ENCODE results near the gene PAFAH1B1. TPM values are rescaled to one million over a fixed set of nuclear protein-coding genes. Genes with fewer than 3 reads are reported as not detected.

Gene PAFAH1B1
- total RNA-seq, 4 donors from 2014 or later, result 24.1 to 145 (median 98.8) TPM

DNA sequence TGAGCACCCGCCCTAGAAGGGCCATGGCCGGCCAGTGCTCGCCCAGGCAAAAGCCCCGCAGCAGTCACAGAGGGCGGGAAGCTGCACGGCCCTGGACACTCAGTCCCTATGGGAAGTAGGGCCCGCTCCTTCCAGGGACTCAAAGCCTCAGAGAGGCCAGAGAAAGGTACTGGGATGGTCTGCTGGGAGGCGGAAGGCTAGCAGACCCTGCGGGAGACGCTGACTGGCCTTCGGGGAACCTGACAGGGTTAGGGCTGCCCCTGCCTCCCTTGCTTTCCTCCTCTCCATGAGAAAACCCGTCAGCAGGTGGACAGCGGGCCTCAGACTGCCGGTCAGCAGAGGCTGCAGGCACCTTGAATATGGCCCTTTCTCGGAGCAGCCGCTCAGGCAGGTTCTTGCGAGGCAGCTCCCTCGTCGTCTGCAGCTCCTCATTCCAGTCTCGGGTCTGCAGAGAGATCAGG, 106.6 kb downstream of the PAFAH1B1 start:
- no peak for DNase-seq
- TF ChIP-seq, protein P1, sequence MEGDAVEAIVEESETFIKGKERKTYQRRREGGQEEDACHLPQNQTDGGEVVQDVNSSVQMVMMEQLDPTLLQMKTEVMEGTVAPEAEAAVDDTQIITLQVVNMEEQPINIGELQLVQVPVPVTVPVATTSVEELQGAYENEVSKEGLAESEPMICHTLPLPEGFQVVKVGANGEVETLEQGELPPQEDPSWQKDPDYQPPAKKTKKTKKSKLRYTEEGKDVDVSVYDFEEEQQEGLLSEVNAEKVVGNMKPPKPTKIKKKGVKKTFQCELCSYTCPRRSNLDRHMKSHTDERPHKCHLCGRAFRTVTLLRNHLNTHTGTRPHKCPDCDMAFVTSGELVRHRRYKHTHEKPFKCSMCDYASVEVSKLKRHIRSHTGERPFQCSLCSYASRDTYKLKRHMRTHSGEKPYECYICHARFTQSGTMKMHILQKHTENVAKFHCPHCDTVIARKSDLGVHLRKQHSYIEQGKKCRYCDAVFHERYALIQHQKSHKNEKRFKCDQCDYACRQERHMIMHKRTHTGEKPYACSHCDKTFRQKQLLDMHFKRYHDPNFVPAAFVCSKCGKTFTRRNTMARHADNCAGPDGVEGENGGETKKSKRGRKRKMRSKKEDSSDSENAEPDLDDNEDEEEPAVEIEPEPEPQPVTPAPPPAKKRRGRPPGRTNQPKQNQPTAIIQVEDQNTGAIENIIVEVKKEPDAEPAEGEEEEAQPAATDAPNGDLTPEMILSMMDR (IDR thresholded peaks at IDR 0.05), result no peak
- no peak for TF ChIP-seq POLR2AphosphoS5 (IDR thresholded peaks at IDR 0.05)
- TF ChIP-seq POLR2A (IDR thresholded peaks at IDR 0.05), result no peak
- no peak for TF ChIP-seq EP300 (IDR thresholded peaks at IDR 0.05; ENCODE audit: low read depth)
- Histone ChIP-seq H3K4me3 (no peak overlapping the region), H3K27me3 (no peaks in the 10 kb centered on the region), H3K36me3 (peaks cover 0 to 71% (median 15%) of the 10 kb centered on the region in 4 donors), H3K4me1 (no peaks in the 10 kb centered on the region), H3K27ac (no peak overlapping the region), H3K9me3 (no peaks in the 10 kb centered on the region)
- 90% methylated on average over 20 of the region's 20 CpGs; no CpG with 5 or more reads in 1 of the 2 donors for WGBS, 2 donors (ENCODE audit: low coverage in 1 of 2)
- in situ Hi-C loops (cut with MboI; ENCODE audit: low pct_ligation_motif_present in 1 of 4, low pct_unique_long_range_greater_than_20kb in 1 of 4, low sequenced_read_pairs in 3 of 4), result no loop called here
- intact Hi-C loops (cut with DNase I; ENCODE audit: low total_unique reads), result no loop called here

DNA sequence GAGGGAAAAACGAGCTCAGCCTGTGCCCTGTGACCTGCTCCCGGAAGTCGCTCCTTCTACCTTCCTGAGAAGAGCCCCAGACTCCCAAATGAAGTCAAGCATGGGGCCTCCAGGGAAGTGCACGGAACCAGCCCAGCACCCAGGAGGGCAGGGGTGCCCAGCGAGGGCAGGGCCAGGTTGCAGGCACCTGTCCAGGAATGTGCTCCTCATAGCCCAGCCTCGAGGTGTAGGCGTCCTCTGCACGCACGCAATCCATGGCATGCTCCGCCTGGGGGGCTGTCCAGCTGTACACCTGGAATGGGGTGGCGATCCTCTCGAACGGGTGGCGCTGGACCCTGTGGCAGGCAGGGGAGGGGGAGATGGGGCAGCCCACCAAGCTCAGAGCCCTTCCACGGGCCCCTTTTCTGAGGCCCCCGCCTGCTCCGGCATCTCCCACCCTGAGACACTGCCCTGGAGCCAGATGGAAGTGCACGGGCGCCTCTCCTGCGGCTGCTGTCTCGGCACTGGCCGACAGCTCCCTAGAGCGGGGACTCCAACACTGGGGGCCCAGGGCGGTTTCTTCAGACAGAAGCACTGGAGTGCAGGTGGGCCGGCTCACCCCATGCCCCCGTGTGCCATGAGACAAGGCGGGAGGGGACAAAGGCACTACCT, 107.2 kb downstream of the PAFAH1B1 start:
- no peak overlapping the region for H3K4me3 ChIP-seq
- intact Hi-C loops (cut with DNase I; ENCODE audit: low total_unique reads) (no loop called here), in situ Hi-C loops (cut with MboI; ENCODE audit: low pct_ligation_motif_present in 1 of 4, low pct_unique_long_range_greater_than_20kb in 1 of 4, low sequenced_read_pairs in 3 of 4) (no loop called here)
- no peaks in the 10 kb centered on the region for H3K27me3 ChIP-seq
- peaks cover 0 to 66% (median 13%) of the 10 kb centered on the region in 4 donors for H3K36me3 ChIP-seq
- peaks cover 0 to 2% (median under 1%) of the 10 kb centered on the region in 4 donors for H3K4me1 ChIP-seq
- no peak for DNase-seq
- WGBS, 2 donors (ENCODE audit: low coverage in 1 of 2), result 90% methylated on average over 26 of the region's 27 CpGs; no CpG with 5 or more reads in 1 of the 2 donors
- no peaks in the 10 kb centered on the region for H3K9me3 ChIP-seq
- TF ChIP-seq POLR2A (IDR thresholded peaks at IDR 0.05) (no peak), POLR2AphosphoS5 (IDR thresholded peaks at IDR 0.05) (no peak), EP300 (IDR thresholded peaks at IDR 0.05; ENCODE audit: low read depth) (no peak)
- TF ChIP-seq, protein P1 (IDR thresholded peaks at IDR 0.05), result no peak
- H3K27ac ChIP-seq, result no peak overlapping the region

DNA sequence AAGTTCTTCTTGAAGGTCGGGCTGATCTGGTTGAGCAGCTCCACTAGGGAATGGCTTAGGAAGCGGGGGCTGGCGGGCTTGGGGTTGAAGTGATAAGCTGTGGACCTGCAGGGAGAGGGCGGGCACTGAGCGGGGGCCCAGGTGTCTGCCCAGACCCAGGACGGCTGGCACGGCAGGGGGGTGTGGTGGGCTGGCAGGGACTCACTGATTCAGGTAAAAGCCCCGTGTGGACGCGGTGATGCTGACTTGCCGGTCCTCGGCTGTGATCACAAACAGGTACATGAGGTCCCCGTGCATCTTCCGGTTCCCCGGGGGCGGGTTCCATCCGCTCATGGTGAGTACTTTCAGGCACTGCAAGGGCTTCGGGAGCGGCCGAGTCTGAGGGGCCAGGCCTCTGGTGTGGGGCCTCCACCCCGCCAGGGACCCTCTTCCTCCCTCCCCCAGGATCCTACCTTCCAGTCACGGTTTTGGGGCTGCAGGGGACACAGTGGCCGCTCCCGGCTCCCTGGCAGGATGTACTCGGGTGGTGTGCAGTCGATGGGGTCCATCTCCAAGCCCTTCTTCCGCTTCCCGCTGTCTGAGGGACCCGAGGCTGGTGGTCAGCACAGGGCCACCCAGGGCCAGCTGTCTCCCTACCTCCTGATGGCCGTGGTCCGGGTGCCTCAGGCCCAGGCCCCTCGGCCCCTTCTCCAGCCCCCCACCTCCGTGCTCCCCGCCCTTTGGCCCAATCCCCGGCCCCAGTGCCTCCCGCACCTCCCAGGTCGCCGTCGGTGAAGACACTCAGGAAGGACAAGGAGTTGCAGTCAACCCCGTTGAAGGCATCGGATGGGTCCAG, 107.9 kb downstream of the PAFAH1B1 start:
- intact Hi-C loops (cut with DNase I; ENCODE audit: low total_unique reads), result no loop called here
- Histone ChIP-seq H3K4me1 (peaks cover 0 to 7% (median 1%) of the 10 kb centered on the region in 4 donors), H3K27ac (no peak overlapping the region), H3K4me3 (no peak overlapping the region), H3K9me3 (no peaks in the 10 kb centered on the region), H3K36me3 (peaks cover 0 to 58% (median 11%) of the 10 kb centered on the region in 4 donors), H3K27me3 (no peaks in the 10 kb centered on the region)
- 93% methylated on average over 41 of the region's 41 CpGs; no CpG with 5 or more reads in 1 of the 2 donors for WGBS, 2 donors (ENCODE audit: low coverage in 1 of 2)
- DNase-seq, result no peak
- in situ Hi-C loops (cut with MboI; ENCODE audit: low pct_ligation_motif_present in 1 of 4, low pct_unique_long_range_greater_than_20kb in 1 of 4, low sequenced_read_pairs in 3 of 4), result no loop called here
- no peak for TF ChIP-seq POLR2AphosphoS5 (IDR thresholded peaks at IDR 0.05)
- TF ChIP-seq EP300 (IDR thresholded peaks at IDR 0.05; ENCODE audit: low read depth), result no peak
- TF ChIP-seq POLR2A (IDR thresholded peaks at IDR 0.05), result no peak
- TF ChIP-seq, protein P1 (IDR thresholded peaks at IDR 0.05), result no peak

Measured in transverse colon (tissue), 4 donors.